Neural crest cell (in vitro differentiated cells): ENCODE data around the gene EIF3A. TPM values are rescaled to one million over a fixed set of nuclear protein-coding genes. Genes with fewer than 3 reads are reported as not detected.

Experiments
- DNase-seq: peaks from one replicate; pipeline ENCODE4 v3.0.0; 2021; ENCODE audit warnings: low read depth, mixed read lengths, low spot score
- H3K27ac Mint-ChIP-seq: one replicate; pipeline ENCODE4 v1.8.0; 2021; ENCODE audit warnings: mild to moderate bottlenecking, mixed read lengths; ENCODE audit not compliant: unreplicated experiment
- H3K27me3 Mint-ChIP-seq: 2 replicates; pipeline ENCODE4 v1.8.0; 2021; ENCODE audit warnings: low read depth, mild to moderate bottlenecking, mixed read lengths
- H3K36me3 Mint-ChIP-seq: 2 replicates; pipeline ENCODE4 v1.8.0; 2021; ENCODE audit warnings: low read depth, mild to moderate bottlenecking, mixed read lengths
- H3K4me1 Mint-ChIP-seq: 2 replicates; pipeline ENCODE4 v1.8.0; 2021; ENCODE audit warnings: mixed read lengths
- H3K4me3 Mint-ChIP-seq: one replicate; pipeline ENCODE4 v1.8.0; 2021; ENCODE audit warnings: mild to moderate bottlenecking, mixed read lengths
- H3K9me3 Mint-ChIP-seq: 2 replicates; pipeline ENCODE4 v1.8.0; 2021; ENCODE audit warnings: mixed read lengths
- CTCF ChIP-seq: fragments of 200-600 bp; sonication (generic); conservative IDR thresholded peaks from 2 replicates; pipeline ENCODE4 v1.5.0; 2021; ENCODE audit warnings: antibody characterized with exemption, mild to moderate bottlenecking
- total RNA-seq: library from RNA; stranded (reverse); gene quantifications from 2 replicates; pipeline ENCODE4 v1.2.1, GENCODE V29; 2021

EIF3A gene
- total RNA-seq, 1 donor from 2014 or later, result 163 TPM

GRCh38 chr10:119022846-119023552 lies 57.6 kb downstream of the EIF3A start:
- H3K27me3 Mint-ChIP-seq, result peaks cover 5% of the 10 kb centered on the region
- DNase-seq, result no peak
- peaks cover 3% of the 10 kb centered on the region for H3K9me3 Mint-ChIP-seq
- peaks cover 7% of the 10 kb centered on the region for H3K4me1 Mint-ChIP-seq
- H3K27ac Mint-ChIP-seq, result peak overlapping the region; percentile 75
- no peaks in the 10 kb centered on the region for H3K36me3 Mint-ChIP-seq
- no peak for TF ChIP-seq CTCF
- H3K4me3 Mint-ChIP-seq, result no peak overlapping the region

GRCh38 chr10:119020627-119020946 lies 60.0 kb downstream of the EIF3A start:
- DNase-seq, result no peak
- TF ChIP-seq CTCF, result no peak
- Mint-ChIP-seq H3K9me3 (peaks cover 3% of the 10 kb centered on the region), H3K4me3 (no peak overlapping the region), H3K4me1 (peaks cover 7% of the 10 kb centered on the region), H3K36me3 (no peaks in the 10 kb centered on the region), H3K27ac (peak overlapping the region; percentile 69), H3K27me3 (peaks cover 3% of the 10 kb centered on the region)

GRCh38 chr10:119007211-119007574 lies 73.4 kb downstream of the EIF3A start:
- no peaks in the 10 kb centered on the region for H3K4me1 Mint-ChIP-seq
- no peak overlapping the region for H3K27ac Mint-ChIP-seq
- no peaks in the 10 kb centered on the region for H3K36me3 Mint-ChIP-seq
- no peaks in the 10 kb centered on the region for H3K9me3 Mint-ChIP-seq
- peaks cover 2% of the 10 kb centered on the region for H3K27me3 Mint-ChIP-seq
- TF ChIP-seq CTCF, result no peak
- H3K4me3 Mint-ChIP-seq, result no peak overlapping the region
- DNase-seq, result no peak

GRCh38 chr10:119006451-119007210 lies 74.0 kb downstream of the EIF3A start:
- Mint-ChIP-seq H3K4me1 (no peaks in the 10 kb centered on the region), H3K36me3 (no peaks in the 10 kb centered on the region), H3K9me3 (no peaks in the 10 kb centered on the region), H3K27me3 (peaks cover 5% of the 10 kb centered on the region), H3K4me3 (no peak overlapping the region), H3K27ac (no peak overlapping the region)
- no peak for TF ChIP-seq CTCF
- no peak for DNase-seq

- no peak overlapping the region for H3K27ac Mint-ChIP-seq
- no peaks in the 10 kb centered on the region for H3K36me3 Mint-ChIP-seq
- H3K4me3 Mint-ChIP-seq, result no peak overlapping the region
- DNase-seq, result no peak
- H3K4me1 Mint-ChIP-seq, result no peaks in the 10 kb centered on the region
- no peaks in the 10 kb centered on the region for H3K9me3 Mint-ChIP-seq
- TF ChIP-seq CTCF, result no peak
- peaks cover 5% of the 10 kb centered on the region for H3K27me3 Mint-ChIP-seq
These were observed 75.1 kb downstream of the EIF3A start for GRCh38 chr10:119005362-119006043.
